ENCODE data around the gene SAMD4A.

SAMD4A gene

DNA sequence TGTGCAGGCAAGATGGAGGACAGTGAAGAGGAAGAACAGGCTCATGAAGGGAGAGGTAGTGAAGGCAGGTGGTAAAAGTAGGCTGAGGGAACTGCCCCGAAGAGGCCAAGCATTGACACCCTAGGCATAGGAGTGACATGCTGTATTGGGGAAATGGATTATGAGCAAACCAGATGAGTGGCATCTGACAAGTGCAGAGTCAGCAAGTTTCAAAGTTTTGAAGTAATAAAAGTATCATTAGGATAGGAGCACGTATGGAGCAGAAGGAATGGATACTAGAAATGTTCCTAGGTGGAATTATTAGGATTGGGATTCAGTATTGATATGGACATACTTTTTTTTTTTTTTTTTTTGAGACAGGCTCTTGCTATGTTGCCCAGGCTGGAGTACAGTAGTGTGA is 139.8 kb downstream of the SAMD4A start:
- DNase-seq (ENCODE audit: low read depth) = no peak

DNA sequence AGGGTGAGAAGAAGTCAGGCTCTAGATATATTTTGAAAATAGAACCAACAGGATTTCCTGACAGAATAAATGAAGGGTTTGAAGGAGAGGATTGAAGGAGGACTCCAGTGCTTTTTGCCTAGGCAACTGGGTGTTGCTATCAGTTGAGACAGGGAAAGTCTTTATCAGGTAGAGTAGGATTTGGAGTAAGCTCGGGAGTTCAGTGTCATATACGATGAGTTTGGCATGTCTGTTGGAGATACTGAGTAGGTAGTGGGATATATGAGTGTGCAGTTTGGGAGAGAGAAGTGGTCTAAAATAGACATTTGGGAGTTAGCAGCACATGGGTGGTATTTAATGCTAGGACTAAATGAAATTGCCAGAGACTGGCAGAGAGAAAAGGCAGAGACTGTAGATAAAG is 141.2 kb downstream of the SAMD4A start:
- no peak for DNase-seq (ENCODE audit: low read depth)

DNA sequence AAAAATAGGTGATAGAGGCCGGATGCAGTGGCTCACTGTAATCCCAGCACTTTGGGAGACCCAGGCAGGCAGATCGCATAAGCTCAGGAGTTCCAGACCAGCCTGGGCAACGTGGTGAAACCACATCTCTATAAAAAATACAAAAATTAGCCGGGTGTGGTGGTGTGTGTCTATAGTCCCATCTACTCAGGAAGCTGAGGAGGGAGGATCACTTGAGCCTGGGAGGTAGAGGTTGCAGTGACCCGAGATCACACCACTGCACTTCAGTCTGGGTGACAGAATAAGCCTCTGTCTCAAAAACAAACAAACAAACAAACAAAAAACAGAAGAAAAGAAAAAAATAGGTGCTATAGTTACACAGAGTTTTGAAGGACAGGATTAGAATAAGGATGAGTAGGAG is 142.1 kb downstream of the SAMD4A start:
- DNase-seq (ENCODE audit: low read depth) = no peak

DNA sequence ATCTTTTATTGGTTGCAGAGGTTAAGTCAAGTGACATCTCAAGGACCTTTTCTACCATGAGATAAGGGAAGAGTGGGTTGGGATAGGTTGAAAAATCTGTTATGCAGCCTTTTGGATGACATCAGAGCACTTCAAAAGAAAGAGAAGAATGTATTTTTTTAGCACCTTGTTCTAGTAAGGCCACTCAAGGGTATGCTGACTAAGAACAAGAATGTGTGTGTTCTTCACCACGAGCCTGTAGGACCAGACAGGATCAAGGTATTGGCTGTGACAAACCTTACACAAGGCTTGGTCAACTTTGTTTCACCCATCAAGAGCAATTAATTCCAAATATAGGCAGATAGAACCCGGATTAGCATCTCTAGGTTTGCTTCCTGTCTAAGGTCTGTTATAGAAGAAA is 142.5 kb downstream of the SAMD4A start:
- DNase-seq (ENCODE audit: low read depth) = no peak

DNA sequence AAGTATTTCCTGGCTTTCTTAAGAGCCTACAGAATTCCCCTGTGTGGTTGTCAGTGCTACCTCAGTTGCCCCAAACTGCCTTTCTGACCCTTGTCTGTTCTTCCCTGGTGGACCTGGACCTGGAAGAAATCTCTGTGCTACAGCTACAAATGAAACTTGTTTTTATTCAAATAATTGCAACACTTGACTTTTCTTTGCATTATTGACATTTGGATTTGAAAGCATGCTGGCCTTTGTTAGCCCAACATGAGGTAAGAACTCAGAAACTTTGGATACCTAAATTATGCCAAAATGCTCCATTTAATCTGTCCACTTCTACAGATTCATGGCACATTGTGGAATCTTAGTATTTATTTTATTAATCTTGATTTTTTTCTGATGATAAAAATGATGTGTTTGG is 142.9 kb downstream of the SAMD4A start:
- no peak for DNase-seq (ENCODE audit: low read depth)

DNA sequence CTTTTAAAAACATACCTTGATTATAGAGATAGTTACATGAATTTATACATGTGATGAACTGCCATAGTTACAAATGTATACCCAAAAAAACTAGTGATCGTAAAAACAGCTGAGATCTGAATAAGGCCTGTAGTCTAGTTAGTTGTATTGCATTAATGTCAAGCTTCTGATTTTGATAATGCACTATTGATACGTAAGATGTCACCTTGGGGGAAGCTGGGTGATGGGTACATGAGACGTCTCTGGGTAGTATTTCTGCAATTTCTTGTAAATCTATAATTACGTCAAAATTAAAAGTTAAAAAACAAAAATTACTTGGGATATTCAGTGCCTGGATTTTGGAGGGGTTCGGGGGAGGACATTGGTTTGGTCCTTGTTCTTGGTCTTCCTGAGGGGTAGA is 144.4 kb downstream of the SAMD4A start:
- DNase-seq (ENCODE audit: low read depth) = no peak

DNA sequence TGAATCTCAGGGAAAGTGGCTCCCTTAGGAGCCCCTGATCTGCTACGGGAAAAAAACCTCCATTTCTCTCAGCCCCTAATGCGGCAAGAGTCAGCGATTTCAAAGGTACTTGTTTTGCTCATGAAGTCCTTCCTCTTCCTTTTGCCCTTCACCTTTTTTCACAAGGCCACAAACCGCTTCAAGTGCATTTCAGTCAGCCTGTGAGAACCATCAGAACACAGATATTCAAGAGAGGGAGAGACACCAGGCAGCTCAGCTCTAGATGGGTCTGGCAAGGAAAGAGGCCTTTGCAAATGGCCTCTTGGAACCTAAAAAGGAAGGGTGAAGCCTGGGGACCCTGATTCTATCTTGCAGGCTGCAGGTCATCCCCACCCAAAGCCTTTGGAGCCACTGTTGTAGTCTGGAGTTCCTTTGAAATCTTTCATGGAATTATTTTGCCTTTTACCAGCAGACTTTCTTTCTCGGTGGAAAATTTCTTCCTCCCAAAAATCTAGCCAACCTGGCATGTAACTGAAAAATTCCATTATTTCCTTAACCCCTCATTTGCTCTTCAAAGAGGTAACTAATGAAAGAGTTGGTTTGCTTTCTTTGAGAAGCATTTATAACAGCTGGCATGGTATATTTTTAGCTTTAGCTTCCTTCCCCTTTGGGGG is 145.0 kb downstream of the SAMD4A start:
- DNase-seq (ENCODE audit: low read depth) = no peak

DNA sequence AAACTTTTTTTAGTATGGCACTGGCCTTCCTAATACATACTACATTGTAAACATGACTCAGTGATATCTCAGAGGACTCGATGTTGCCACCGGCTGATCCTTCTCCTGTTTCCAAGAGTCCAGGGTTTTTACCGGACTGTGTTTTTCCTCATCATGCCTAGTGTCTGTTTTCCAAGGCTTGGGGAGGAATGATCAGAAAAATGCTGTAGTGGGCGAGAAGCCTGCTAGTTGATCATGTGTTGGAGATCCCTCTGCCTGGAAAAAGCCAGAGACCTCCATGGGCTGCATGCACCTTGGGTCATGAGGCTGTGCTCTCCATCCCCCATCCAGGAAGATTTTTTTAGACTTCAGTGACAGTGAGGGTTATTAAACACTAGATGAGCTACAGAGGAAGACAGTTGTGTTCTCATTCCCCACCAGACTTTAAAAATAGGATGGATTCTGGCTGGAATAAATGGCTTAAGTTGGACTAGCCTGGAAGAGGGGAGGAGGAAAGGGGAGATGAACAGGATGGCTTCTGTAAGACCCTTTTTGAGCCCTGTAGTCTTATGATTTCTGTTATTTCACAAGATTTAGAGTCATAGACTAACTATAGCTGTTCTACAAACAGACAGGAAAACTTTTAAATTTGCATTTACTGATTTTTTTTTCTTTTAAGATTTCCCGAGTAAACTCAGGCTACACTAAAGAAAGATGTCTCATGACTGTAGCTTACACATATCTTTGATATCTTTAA is 145.7 kb downstream of the SAMD4A start:
- peak; percentile 81 for DNase-seq (ENCODE audit: low read depth)

DNA sequence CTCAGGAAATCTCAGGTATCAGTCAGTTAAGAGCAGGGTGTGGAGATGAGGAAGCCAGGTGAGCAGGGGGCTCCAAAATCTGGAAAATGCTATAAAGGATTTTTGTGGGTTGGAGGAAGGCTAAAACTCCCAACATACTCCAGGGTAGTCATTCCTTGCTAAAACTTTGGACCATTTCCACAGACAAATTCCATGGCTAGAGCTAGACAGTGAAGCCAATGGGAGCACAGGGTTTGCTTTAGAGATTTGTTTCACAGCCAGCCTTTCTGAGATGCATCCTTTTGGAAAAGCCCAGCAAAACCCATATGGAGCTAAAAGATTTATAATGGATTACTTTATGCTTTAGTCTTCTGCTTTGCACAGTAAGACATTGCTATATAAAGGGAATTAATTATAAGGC is 146.5 kb downstream of the SAMD4A start:
- peak; percentile 47 for DNase-seq (ENCODE audit: low read depth)

DNA sequence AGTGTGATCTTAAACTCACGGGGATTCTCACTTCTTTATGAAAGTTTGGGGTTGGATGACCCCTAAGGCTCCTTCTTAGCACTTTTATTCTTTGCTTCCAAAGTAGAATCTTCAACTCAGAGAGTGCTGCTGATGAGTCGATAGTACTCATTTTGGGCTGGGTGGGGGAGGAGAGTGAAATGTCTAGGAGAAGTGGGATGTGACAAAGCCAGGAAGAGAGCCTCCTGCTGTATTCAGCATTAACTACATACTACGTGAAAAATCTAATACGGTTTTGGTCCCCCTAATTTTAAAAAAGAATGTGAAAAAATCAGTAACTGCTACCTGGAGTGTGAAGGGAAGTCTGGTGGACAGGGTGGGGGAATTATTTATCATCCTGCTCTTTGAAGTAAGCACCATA is 148.3 kb downstream of the SAMD4A start:
- DNase-seq (ENCODE audit: low read depth) = no peak

DNA sequence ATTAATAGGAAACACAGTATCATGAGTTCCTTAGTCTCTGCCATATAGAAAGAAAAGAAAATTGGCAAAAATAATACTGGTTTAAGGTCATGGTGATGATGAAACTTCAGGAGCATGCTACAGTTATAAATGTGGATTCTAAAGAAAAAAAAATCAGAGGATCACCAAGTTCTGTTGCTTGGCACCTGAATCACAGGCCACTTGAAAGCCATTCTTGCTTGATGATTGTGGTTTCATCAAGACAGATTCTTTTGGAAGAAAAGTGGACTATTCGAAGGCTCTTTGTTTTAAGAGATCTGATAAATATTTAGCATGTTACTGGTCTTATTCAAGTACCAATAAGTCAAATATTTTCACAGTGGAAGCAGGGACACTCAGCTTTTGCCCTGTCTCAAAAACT is 148.9 kb downstream of the SAMD4A start:
- DNase-seq (ENCODE audit: low read depth) = peak; percentile 23

DNA sequence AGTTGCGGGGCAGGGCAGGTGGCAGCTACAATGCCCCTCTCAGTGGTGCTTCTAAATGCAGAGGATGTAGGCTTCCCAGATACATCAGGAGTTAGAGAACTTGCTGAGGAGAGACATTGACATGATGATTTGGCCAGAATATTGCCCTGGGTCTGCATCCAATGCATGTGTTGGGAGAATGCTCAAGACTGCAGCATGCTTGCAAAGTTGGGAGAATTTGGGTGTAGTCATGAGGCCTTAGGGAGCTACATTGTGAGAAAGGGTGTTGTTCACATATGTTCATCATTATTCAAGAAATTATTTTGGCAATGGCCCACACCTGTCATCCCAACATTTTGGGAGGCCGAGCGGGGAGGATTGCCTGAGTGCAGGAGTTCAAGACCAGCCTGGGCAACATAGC is 149.9 kb downstream of the SAMD4A start:
- DNase-seq (ENCODE audit: low read depth) = no peak

DNA sequence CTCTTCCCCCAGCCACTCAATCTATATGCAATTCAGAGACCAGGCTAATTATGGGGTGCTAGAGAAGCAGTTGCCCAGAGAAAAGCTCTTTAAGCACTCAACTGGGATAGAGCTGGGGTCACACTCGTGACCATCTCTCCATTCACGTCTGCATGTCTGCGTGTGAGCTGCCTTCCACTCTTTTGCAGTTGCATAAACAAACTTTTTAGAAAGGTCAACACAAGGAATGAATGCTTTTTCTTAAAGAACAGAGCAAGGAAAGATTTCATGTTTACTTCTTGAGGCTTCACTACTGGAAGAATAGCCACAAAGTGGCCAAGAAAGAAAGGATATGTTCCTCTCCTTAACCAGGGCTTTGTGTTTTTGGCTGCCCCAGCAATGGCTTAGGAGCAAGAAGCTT is 151.1 kb downstream of the SAMD4A start:
- DNase-seq (ENCODE audit: low read depth) = peak; percentile 57

DNA sequence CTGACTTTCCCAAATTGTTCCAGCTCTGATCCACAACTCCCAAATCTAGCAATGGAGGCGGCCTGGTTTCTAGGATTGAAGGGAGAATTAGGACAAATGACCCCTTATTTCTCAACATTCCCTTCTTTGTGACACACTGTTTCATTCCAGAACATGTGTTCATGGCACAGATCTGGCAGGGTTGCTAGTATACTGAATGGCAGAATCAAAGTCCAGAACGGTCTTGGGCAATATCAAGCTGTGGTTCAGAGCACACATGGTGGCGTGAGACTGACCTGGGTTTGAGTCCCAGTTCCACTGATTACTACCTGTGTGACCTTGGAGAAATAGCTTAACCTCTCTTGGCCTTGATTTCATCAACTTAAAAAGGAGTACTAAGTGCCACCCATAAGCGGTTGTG is 152.5 kb downstream of the SAMD4A start:
- peak; percentile 52 for DNase-seq (ENCODE audit: low read depth)

DNA sequence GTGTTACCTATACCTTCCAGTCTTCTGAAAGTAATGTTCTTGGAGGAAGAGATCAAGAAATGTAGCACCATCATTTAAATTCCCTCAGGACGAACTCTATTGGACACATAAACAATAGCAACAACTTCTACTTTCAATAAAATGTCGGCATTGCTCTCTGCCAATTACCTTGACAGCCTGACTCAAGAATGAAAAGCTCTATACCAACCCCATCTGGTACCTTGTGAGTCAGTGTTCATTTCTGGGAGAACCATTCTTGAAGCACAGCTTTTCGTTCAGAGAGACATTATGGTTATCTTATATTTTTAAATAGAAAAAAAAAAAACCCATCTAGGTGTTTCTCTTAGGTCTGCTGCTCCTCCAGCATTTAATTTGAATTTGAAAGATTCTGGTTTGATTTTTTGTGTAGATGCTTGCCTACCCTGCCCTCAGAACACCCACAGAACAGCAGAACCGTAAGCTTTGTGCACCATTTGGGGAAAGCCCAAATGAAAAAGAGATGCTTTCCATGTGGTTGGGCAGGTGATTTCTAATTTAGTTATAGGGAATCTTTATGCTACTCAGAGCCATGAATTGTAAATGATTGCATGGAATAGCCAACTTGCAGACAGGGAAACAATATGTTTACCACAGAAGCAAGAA is 156.0 kb downstream of the SAMD4A start:
- no peak for DNase-seq (ENCODE audit: low read depth)

DNA sequence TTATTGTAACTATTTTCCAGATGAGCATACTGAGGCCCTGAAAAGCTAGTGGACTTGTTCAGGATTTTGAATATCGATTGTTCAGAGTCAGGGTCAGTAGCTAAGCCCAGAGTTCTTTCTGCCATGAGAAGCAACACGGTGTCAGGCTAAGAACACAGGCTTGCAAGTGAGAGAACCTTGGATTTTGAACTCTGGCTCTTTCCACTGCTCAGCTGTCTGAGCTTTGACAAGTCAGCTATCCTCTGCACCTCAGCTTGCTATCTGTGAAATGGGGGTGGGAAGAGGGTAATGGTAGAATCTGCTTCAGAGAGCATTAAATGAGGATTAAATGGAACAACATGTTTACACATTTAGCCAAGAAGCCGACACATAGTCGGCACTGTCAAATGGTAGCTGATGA is 157.2 kb downstream of the SAMD4A start:
- no peak for DNase-seq (ENCODE audit: low read depth)

DNA sequence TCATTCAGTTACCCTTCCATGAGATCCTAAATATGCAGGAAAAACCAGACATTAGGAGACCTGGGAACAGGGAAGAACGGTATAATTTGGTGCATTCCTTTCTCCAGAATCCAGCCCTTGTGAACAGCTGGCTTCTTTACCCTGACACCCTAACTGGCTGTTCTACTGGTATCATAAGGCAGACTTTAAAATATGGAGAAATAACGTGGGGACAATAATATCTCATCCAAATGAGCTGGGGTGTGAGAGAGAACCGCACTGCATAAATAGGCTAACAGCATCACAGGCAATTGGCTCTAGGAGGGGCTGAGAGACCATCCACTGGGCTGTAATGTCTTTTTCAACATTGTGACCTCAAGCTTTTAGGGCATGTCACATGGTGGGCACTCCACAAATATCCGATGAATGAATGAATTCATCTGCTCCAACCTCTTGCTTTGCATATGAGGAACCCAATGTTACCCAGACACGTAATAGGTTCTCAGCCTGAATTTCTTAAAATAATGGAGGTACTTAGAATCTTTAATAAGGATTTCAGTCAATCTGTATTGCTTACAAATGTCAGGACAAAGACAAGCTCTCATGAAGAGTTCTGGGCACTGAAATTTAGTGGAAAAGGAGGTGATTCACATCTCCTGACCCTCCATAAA is 157.9 kb downstream of the SAMD4A start:
- DNase-seq (ENCODE audit: low read depth) = no peak

DNA sequence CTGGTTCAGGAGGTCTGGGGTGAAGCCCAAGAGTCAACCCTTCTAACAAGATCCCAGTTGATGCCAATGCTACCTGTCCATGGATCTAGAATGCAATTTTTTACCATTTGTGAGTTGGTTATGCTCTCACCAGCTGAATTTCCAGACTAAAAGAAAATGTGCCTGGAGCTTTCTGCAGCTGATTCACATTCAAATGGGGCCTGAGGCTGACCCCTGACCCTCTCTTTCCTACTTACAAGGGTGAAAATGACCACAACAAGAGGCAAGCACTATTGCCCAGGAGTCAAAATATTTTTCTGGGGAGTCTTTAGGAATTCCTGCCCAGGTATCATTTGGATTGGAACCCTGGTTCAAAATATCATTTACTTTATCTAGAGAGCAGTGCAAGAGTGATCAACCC is 159.1 kb downstream of the SAMD4A start:
- DNase-seq (ENCODE audit: low read depth) = no peak

DNA sequence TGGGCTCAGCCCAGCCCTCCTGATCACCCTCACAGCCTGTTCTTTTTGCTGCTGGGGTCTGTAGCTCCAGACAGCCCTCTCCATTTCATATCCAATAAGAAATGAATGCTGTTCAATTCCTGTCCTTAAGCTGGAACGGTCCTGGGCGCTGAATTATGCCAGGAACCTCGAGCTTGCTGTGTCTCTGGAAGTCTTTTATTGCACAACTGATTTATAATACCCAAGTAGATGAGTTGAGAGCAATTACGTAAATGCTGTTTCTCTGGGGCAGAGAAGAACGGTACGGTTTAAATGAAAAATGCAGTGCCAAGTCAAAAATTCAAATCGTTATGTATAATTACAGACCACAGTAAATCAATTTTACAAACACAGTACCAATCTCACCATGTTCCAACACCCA is 161.0 kb downstream of the SAMD4A start:
- peak; percentile 80 for DNase-seq (ENCODE audit: low read depth)

DNA sequence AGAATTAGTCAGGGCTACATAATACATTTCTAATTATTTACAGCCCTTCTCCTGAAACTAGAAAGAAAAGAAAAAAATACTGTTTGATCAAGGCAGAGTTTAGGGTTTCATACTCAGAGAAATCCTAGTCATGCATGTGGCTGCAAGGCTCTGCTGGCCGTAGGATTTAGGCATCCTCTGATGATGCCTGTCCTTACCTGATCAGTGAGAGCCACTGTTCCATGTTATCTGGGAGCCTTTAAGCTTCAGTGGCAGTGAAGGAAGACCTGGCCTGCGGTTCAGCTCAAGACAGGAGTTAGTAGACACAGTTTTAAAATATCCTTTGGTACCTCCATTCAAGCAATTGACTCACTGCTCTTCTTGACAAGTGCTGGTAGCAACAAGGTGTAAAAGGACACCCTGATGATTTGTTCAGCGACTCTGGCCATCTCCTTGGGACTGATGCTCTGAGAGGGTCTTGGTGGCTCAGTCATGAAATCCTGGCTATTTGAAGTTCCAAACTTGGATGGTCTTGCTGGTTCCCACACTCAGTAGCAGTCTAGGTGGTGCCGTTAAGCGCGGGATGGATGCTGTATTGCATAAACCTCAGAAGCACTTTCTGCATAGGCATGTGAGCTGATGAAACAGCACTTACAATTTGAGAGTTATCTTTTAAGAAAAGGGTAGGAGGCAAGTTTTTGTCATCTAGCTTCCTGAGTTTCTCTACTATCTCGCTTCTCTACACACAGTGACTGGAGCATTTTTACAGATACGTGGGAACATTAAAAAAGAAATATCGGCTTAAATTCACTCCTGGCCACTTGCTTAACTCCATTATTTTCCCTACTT is 162.0 kb downstream of the SAMD4A start:
- DNase-seq (ENCODE audit: low read depth) = peak; percentile 46

DNA sequence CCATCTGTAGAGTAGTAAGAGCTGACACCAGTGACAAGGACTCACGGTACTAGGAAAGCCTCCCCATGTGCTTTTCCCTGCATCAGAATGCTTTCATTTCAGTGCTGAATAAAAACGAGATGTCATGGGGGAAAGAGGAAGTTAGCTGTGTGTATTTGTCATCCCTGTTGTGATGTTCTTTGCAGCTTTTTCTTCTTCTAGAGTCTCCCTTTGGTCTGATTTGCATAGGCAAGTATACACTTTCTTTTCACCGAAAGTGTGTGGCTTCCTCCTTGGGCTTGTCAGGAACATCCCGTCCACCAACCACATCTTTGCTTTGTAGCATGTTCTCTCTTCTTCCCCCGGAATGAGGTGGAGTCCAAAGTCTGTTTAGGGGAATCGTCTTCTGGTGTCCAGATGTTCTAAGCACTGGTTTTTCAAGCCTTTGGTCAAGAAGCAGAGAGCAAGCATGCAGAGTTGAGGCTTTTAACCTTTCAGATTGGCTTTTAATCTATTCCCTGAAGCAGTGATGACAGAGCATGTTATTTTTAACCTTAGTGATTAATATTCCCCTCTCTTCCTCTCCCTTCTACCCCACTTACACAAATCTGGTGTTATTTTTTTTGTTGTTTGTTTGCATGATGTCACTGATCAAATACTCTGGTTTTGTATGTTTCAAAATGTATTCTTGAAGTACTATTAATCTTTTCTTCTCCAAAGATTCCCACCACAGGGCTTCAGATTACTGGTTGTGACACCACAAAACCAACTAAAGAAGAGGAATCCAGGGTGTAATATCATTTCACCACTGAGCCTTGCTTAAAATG is 163.4 kb downstream of the SAMD4A start:
- DNase-seq (ENCODE audit: low read depth) = peak; percentile 95
